Endothelial cell of umbilical vein (primary cell): ENCODE data around the gene ADAMTS14. TPM values are rescaled to one million over a fixed set of nuclear protein-coding genes. Genes with fewer than 3 reads are reported as not detected.

ENCODE experiments used
- BruUV-seq: library from RNA; stranded (reverse); fragments of 400-500 nt; replicated peaks from 2 replicates; lab custom pipeline; 2021; lab: Mats Ljungman, UMichigan
- CTCF ChIA-PET: fragments of 300-600, 350-600 bp; sonication (Branson Sonifier 250); formaldehyde crosslinking; loops from one replicate; lab custom pipeline; 2021; ENCODE audit warnings: antibody characterized with exemption, inconsistent platforms; lab: Charles Lee
- POLR2A ChIA-PET: fragments of 300-600, 350-600 bp; sonication (Branson Sonifier 250); formaldehyde crosslinking; loops from one replicate; lab custom pipeline; 2021; ENCODE audit warnings: antibody characterized with exemption, inconsistent platforms; lab: Charles Lee
- DNase-seq: peaks from one replicate; pipeline ENCODE4 v3.0.0-alpha.2; 2011; ENCODE audit warnings: low read depth, low spot score
- FAIRE-seq: peaks from 2 replicates; lab custom pipeline; 2011; peaks lifted over from hg19 to GRCh38; lab: Jason Lieb, UNC
- H2AFZ ChIP-seq: 2 replicates; pipeline ENCODE4 v1.6.0; 2012; ENCODE audit warnings: low read depth, low read length, control low read depth, inconsistent platforms
- H3K27ac ChIP-seq: 2 replicates; pipeline ENCODE4 v1.5.1; 2011; ENCODE audit warnings: low read depth, mild to moderate bottlenecking, control low read depth, low read length, moderate library complexity; ENCODE audit not compliant: insufficient read depth
- H3K27me3 ChIP-seq, 2 experiments: 2 replicates each; pipeline versions ENCODE4 v1.6.0 to v1.6.1; 2011; ENCODE audit warnings: low read length in 2 of 2, mixed read lengths in 1 of 2; ENCODE audit not compliant: control insufficient read depth in 2 of 2, insufficient read depth in 2 of 2
- H3K36me3 ChIP-seq, 2 experiments: 2 replicates in 1 of 2; 3 replicates in 1 of 2; pipeline ENCODE4 v1.5.1; 2011; ENCODE audit warnings: low read length in 2 of 2, mild to moderate bottlenecking in 1 of 2, moderate library complexity in 1 of 2; ENCODE audit not compliant: control insufficient read depth in 2 of 2, insufficient read depth in 2 of 2; ENCODE audit errors: extremely low read depth in 1 of 2
- H3K4me1 ChIP-seq: 3 replicates; pipeline ENCODE4 v1.5.1; 2011; ENCODE audit warnings: mild to moderate bottlenecking, low read length; ENCODE audit not compliant: control insufficient read depth, insufficient read depth; ENCODE audit errors: extremely low read depth
- H3K4me2 ChIP-seq: 2 replicates; pipeline ENCODE4 v1.6.1; 2011; ENCODE audit warnings: low read length, control low read depth, mixed read lengths; ENCODE audit not compliant: insufficient read depth
- H3K4me3 ChIP-seq, 3 experiments: fragments of 200-600 bp in 1 of 3; sonication (generic), shearing (Covaris generic) in 1 of 3; replicated peaks in 1 of 3; 2 replicates each; pipeline ENCODE4 v1.5.1; 2011 to 2016; ENCODE audit warnings: control low read depth in 3 of 3, low read length in 3 of 3, mild to moderate bottlenecking in 2 of 3, inconsistent platforms in 1 of 3, low read depth in 1 of 3, moderate library complexity in 1 of 3; ENCODE audit not compliant: insufficient read depth in 1 of 3
- H3K79me2 ChIP-seq: 2 replicates; pipeline ENCODE4 v1.6.0; 2012; ENCODE audit warnings: low read length, inconsistent platforms; ENCODE audit not compliant: control insufficient read depth, insufficient read depth
- H3K9ac ChIP-seq: replicated peaks from 2 replicates; pipeline ENCODE3; 2011; ENCODE audit warnings: low read length, control low read depth; ENCODE audit not compliant: insufficient read depth; ENCODE audit errors: extremely low read depth
- H3K9me1 ChIP-seq: replicated peaks from 3 replicates; pipeline ENCODE4 v1.6.0; 2011; ENCODE audit warnings: mild to moderate bottlenecking, low read length; ENCODE audit not compliant: control insufficient read depth, insufficient read depth; ENCODE audit errors: extremely low read depth
- H3K9me3 ChIP-seq: replicated peaks from 2 replicates; pipeline ENCODE4 v1.5.1; 2012; ENCODE audit warnings: low read length, inconsistent platforms; ENCODE audit not compliant: control insufficient read depth, insufficient read depth
- H4K20me1 ChIP-seq: replicated peaks from 2 replicates; pipeline ENCODE3; 2011; ENCODE audit warnings: mild to moderate bottlenecking, low read length; ENCODE audit not compliant: control insufficient read depth, insufficient read depth; ENCODE audit errors: extremely low read depth
- EZH2 ChIP-seq: IDR thresholded peaks from 2 replicates; pipeline ENCODE4 v1.6.1; 2012; ENCODE audit warnings: borderline replicate concordance, low read depth, mild to moderate bottlenecking, moderate library complexity, low read length, inconsistent platforms; ENCODE audit not compliant: severe bottlenecking
- FOS ChIP-seq: IDR thresholded peaks from 2 replicates; pipeline ENCODE4 v1.6.1; 2011; ENCODE audit warnings: mild to moderate bottlenecking, low read length, moderate library complexity, borderline replicate concordance; ENCODE audit not compliant: insufficient read depth
- GATA2 ChIP-seq: IDR thresholded peaks from 2 replicates; pipeline ENCODE4 v1.7.0; 2011; ENCODE audit warnings: low read depth, mild to moderate bottlenecking, moderate library complexity, mixed read lengths, low read length; ENCODE audit not compliant: insufficient read length, insufficient read depth
- JUN ChIP-seq: IDR thresholded peaks from 2 replicates; pipeline ENCODE4 v1.6.1; 2011; ENCODE audit warnings: borderline replicate concordance, low read depth; ENCODE audit not compliant: insufficient read length, insufficient read depth
- MYC ChIP-seq: IDR thresholded peaks from one replicate; pipeline ENCODE4 v1.6.1; 2011; ENCODE audit warnings: mild to moderate bottlenecking, low read depth, low read length
- POLR2A ChIP-seq: IDR thresholded peaks from 2 replicates; pipeline ENCODE4 v1.6.1; 2012; ENCODE audit warnings: low read depth, mild to moderate bottlenecking, control low read depth, low read length
- POLR2AphosphoS5 ChIP-seq: IDR thresholded peaks from 2 replicates; pipeline ENCODE4 v1.6.1; 2012; ENCODE audit warnings: low read depth, mild to moderate bottlenecking, control low read depth, low read length, moderate library complexity; ENCODE audit not compliant: insufficient read depth
- dilution Hi-C: fragments of 300-500 bp; cut with MboI; formaldehyde crosslinking; loops from one replicate; pipeline ENCODE4 v1.15.0; 2019; ENCODE audit warnings: low sequenced_read_pairs; ENCODE audit not compliant: extremely low pct_ligation_motif_present
- intact Hi-C: fragments of 100-400 bp; cut with micrococcal nuclease; formaldehyde crosslinking; loops from one replicate; pipeline ENCODE4 v1.10.0; 2022
- polyA plus RNA-seq, 4 experiments: library from polyadenylated mRNA; depleted of rRNA in 3 of 4; stranded (reverse) in 3 of 4; unstranded in 1 of 4; fragments of >200 nt; gene quantifications; 2 replicates each; pipeline versions ENCODE4 v1.2.1 to v1.2.3, GENCODE V29; 2011 to 2012; ENCODE audit warnings: missing spikeins in 1 of 4
- total RNA-seq: library from RNA; stranded (reverse); gene quantifications from 2 replicates; pipeline ENCODE4 v1.2.3, GENCODE V29; 2021
- TF ChIP-seq, protein P1 (sequence below), 2 donors: IDR thresholded peaks; 1 replicate in 1 of 2; 2 replicates in 1 of 2; pipeline ENCODE4 v1.5.1; 2011; ENCODE audit warnings: low read length in 2 of 2, mild to moderate bottlenecking in 2 of 2, moderate library complexity in 2 of 2, control low read depth in 1 of 2, inconsistent platforms in 1 of 2, low read depth in 1 of 2; ENCODE audit not compliant: insufficient read depth in 1 of 2; ENCODE audit errors: extremely low read depth in 1 of 2
- TF ChIP-seq, protein P2 (sequence below): IDR thresholded peaks from 2 replicates; pipeline ENCODE4 v1.6.1; 2011; ENCODE audit not compliant: insufficient read depth, insufficient read length

The ADAMTS14 gene
- total and polyA plus RNA-seq, 2 donors (not counting 3 experiments of a cell fraction or from before 2014, with no cell fraction given): not detected

DNA sequence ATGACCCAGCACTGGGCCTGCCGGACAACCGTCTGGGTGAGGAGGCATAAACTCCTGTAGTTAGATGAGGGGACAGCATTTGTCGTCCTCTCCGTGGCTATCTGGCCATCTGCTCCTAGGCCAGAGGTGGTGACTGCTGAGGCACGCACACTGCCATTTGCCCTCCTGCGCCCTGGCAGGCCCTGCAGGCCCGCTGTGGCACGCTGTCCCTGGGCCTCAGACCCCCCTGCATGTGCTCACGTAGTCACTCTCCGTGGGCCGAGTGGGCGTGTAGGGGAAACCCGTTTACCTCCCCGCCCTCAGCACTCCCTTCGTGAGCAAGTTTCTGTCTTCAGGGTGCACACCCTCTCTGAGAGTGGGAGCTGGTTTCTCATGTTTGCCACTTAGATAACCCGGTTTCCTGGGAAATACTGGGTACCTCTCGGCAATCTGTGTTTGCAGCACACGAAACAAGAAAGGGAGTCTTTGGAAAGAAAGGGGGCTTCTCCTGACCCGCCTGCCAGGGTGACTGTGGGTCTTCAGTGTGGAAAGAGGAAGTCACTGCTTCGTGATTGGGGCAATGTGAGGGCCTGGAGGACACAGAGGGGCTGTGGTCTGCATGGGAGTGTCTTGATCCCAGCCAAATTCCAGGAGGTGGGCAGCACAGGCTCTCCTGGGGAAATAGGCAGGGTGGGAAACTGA lies 10.8 kb downstream of the ADAMTS14 start:
- ChIA-PET POLR2A (no interaction called here), CTCF (no interaction called here)
- no peaks in the 10 kb centered on the region for H3K4me1 ChIP-seq
- no peak overlapping the region for H3K4me3 ChIP-seq
- no peak overlapping the region for H3K4me2 ChIP-seq
- dilution Hi-C loops (no loop called here), intact Hi-C loops (no loop called here)
- no peak for TF ChIP-seq POLR2AphosphoS5
- DNase-seq: no peak
- H3K27me3 ChIP-seq: no peaks in the 10 kb centered on the region
- H4K20me1 ChIP-seq: no peaks in the 10 kb centered on the region
- no peak for FAIRE-seq
- no peak overlapping the region for H3K27ac ChIP-seq
- H3K9ac ChIP-seq: no peak overlapping the region
- H3K9me3 ChIP-seq: no peaks in the 10 kb centered on the region
- H3K9me1 ChIP-seq: no peaks in the 10 kb centered on the region
- H2AFZ ChIP-seq: no peak overlapping the region
- H3K79me2 ChIP-seq: no peaks in the 10 kb centered on the region
- H3K36me3 ChIP-seq: no peaks in the 10 kb centered on the region
- no TSS peak for BruUV-seq

DNA sequence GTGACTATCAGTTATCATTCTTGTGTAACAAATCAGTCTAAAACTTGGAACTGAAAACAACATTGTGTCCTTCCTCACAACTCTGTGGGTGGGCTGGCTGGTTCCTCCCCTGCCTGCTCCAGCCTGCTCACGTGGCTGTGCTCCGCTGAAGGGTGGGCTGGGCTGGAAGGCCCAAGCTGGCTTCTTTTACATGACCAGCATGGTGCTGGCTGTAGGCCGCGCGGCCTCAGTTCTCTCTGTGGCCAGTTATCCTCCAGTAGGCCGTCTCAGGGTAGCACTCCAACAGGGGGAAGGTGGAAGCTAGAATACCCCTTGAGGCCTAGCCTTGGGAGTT lies 11.3 kb downstream of the ADAMTS14 start:
- dilution Hi-C loops (no loop called here), intact Hi-C loops (no loop called here)
- POLR2A ChIA-PET: no interaction called here
- no peak overlapping the region for H3K4me3 ChIP-seq
- H3K4me1 ChIP-seq: no peaks in the 10 kb centered on the region
- TF ChIP-seq, protein P1, sequence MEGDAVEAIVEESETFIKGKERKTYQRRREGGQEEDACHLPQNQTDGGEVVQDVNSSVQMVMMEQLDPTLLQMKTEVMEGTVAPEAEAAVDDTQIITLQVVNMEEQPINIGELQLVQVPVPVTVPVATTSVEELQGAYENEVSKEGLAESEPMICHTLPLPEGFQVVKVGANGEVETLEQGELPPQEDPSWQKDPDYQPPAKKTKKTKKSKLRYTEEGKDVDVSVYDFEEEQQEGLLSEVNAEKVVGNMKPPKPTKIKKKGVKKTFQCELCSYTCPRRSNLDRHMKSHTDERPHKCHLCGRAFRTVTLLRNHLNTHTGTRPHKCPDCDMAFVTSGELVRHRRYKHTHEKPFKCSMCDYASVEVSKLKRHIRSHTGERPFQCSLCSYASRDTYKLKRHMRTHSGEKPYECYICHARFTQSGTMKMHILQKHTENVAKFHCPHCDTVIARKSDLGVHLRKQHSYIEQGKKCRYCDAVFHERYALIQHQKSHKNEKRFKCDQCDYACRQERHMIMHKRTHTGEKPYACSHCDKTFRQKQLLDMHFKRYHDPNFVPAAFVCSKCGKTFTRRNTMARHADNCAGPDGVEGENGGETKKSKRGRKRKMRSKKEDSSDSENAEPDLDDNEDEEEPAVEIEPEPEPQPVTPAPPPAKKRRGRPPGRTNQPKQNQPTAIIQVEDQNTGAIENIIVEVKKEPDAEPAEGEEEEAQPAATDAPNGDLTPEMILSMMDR (IDR thresholded peaks at IDR 0.05; ENCODE audit: extremely low read depth in 1 of 2, insufficient read depth in 1 of 2, low read depth in 1 of 2, low read length in 2 of 2): no peak
- TF ChIP-seq GATA2 (no peak), JUN (no peak), MYC (no peak), POLR2A (no peak), POLR2AphosphoS5 (no peak), EZH2 (no peak), FOS (no peak)
- TF ChIP-seq, protein P2, sequence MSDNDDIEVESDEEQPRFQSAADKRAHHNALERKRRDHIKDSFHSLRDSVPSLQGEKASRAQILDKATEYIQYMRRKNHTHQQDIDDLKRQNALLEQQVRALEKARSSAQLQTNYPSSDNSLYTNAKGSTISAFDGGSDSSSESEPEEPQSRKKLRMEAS: no peak
- H3K27ac ChIP-seq: no peak overlapping the region
- H3K27me3 ChIP-seq: no peaks in the 10 kb centered on the region
- FAIRE-seq (no peak), DNase-seq (no peak)
- CTCF ChIA-PET: no interaction called here
- no peak overlapping the region for H3K9ac ChIP-seq
- no peaks in the 10 kb centered on the region for H3K36me3 ChIP-seq
- no peaks in the 10 kb centered on the region for H4K20me1 ChIP-seq
- BruUV-seq: no TSS peak
- no peaks in the 10 kb centered on the region for H3K9me1 ChIP-seq
- H3K4me2 ChIP-seq: no peak overlapping the region
- H3K9me3 ChIP-seq: no peaks in the 10 kb centered on the region
- H3K79me2 ChIP-seq: no peaks in the 10 kb centered on the region
- H2AFZ ChIP-seq: no peak overlapping the region
